H9 (cell line): ENCODE data around the gene LHX4. TPM values are rescaled to one million over a fixed set of nuclear protein-coding genes. Genes with fewer than 3 reads are reported as not detected.
A peak's percentile ranks its signal among the peaks of the same experiment; 100 is the strongest.

Experiments
- DNase-seq: peaks from one replicate; pipeline ENCODE4 v3.0.0-alpha.2; 2017
- H2AFZ ChIP-seq: one replicate; pipeline ENCODE4 v1.6.1; 2013; ENCODE audit warnings: mild to moderate bottlenecking, low read length, control low read depth, moderate library complexity
- H2AK5ac ChIP-seq: 2 replicates; pipeline ENCODE4 v1.6.1; 2013; ENCODE audit warnings: low read length, control low read depth, mixed read lengths; ENCODE audit not compliant: insufficient read length
- H2BK120ac ChIP-seq: one replicate; pipeline ENCODE4 v1.6.1; 2013; ENCODE audit warnings: low read depth, mild to moderate bottlenecking, low read length, control low read depth, inconsistent platforms; ENCODE audit not compliant: poor library complexity, severe bottlenecking
- H2BK12ac ChIP-seq: 2 replicates; pipeline ENCODE4 v1.6.1; 2013; ENCODE audit warnings: low read length, control low read depth, mixed read lengths, low read depth; ENCODE audit not compliant: insufficient read length
- H2BK15ac ChIP-seq: 2 replicates; pipeline ENCODE4 v1.6.1; 2013; ENCODE audit warnings: low read depth, low read length, control low read depth
- H2BK20ac ChIP-seq: one replicate; pipeline ENCODE4 v1.6.1; 2013; ENCODE audit warnings: low read depth, mild to moderate bottlenecking, low read length, control low read depth, inconsistent platforms; ENCODE audit not compliant: poor library complexity, severe bottlenecking
- H2BK5ac ChIP-seq: 2 replicates; pipeline ENCODE4 v1.6.1; 2013; ENCODE audit warnings: low read length, control low read depth, mixed read lengths; ENCODE audit not compliant: insufficient read length
- H3K14ac ChIP-seq: 2 replicates; pipeline ENCODE4 v1.6.1; 2013; ENCODE audit warnings: low read length, control low read depth; ENCODE audit not compliant: insufficient read depth
- H3K18ac ChIP-seq: 2 replicates; pipeline ENCODE4 v1.6.1; 2013; ENCODE audit warnings: low read depth, mild to moderate bottlenecking, mixed read lengths, low read length, control low read depth; ENCODE audit not compliant: insufficient read length
- H3K23ac ChIP-seq: 2 replicates; pipeline ENCODE4 v1.6.1; 2013; ENCODE audit warnings: low read length, control low read depth, mixed read lengths, low read depth; ENCODE audit not compliant: insufficient read length
- H3K23me2 ChIP-seq: 2 replicates; pipeline ENCODE4 v1.6.1; 2013; ENCODE audit warnings: low read depth, mild to moderate bottlenecking, mixed read lengths, low read length, control low read depth; ENCODE audit not compliant: insufficient read length, poor library complexity, severe bottlenecking
- H3K27ac ChIP-seq: 2 replicates; pipeline ENCODE4 v1.5.1; 2013; ENCODE audit warnings: low read length, control low read depth, mixed read lengths, low read depth; ENCODE audit not compliant: insufficient read length
- H3K27me3 ChIP-seq: 2 replicates; pipeline ENCODE4 v1.6.1; 2013; ENCODE audit warnings: low read length, control low read depth, inconsistent platforms; ENCODE audit not compliant: insufficient read depth
- H3K4ac ChIP-seq: 2 replicates; pipeline ENCODE4 v1.6.1; 2013; ENCODE audit warnings: low read depth, mild to moderate bottlenecking, control low read depth, inconsistent platforms, low read length, moderate library complexity
- H3K4me1 ChIP-seq: 2 replicates; pipeline ENCODE4 v1.6.1; 2013; ENCODE audit warnings: low read length, control low read depth, inconsistent platforms; ENCODE audit not compliant: insufficient read depth
- H3K4me2 ChIP-seq: 2 replicates; pipeline ENCODE4 v1.6.1; 2013; ENCODE audit warnings: low read length, control low read depth, mixed read lengths; ENCODE audit not compliant: insufficient read length, insufficient read depth
- H3K56ac ChIP-seq: 2 replicates; pipeline ENCODE4 v1.6.1; 2013; ENCODE audit warnings: low read depth, mild to moderate bottlenecking, mixed read lengths, low read length, control low read depth; ENCODE audit not compliant: insufficient read length
- H3K79me1 ChIP-seq: 2 replicates; pipeline ENCODE4 v1.6.1; 2013; ENCODE audit warnings: low read depth, mild to moderate bottlenecking, moderate library complexity, low read length, control low read depth, inconsistent platforms; ENCODE audit not compliant: insufficient read depth, poor library complexity, severe bottlenecking
- H3K79me2 ChIP-seq: 2 replicates; pipeline ENCODE4 v1.6.1; 2013; ENCODE audit warnings: low read length, control low read depth, inconsistent platforms; ENCODE audit not compliant: insufficient read depth
- H3K9ac ChIP-seq: 2 replicates; pipeline ENCODE4 v1.6.1; 2013; ENCODE audit warnings: low read length, control low read depth, mixed read lengths; ENCODE audit not compliant: insufficient read length; ENCODE audit errors: extremely low read depth
- H3K9me3 ChIP-seq: one replicate; pipeline ENCODE4 v1.6.1; 2013; ENCODE audit warnings: low read depth, low read length, inconsistent platforms; ENCODE audit not compliant: control insufficient read depth
- H3T11ph ChIP-seq: one replicate; pipeline ENCODE4 v1.6.1; 2013; ENCODE audit warnings: mild to moderate bottlenecking, low read length, control low read depth, inconsistent platforms
- H4K20me1 ChIP-seq: one replicate; pipeline ENCODE4 v1.6.1; 2013; ENCODE audit not compliant: control insufficient read depth, insufficient read length, insufficient read depth
- H4K5ac ChIP-seq: 2 replicates; pipeline ENCODE4 v1.6.1; 2013; ENCODE audit warnings: low read depth, mild to moderate bottlenecking, mixed read lengths, low read length, control low read depth; ENCODE audit not compliant: insufficient read length
- H4K8ac ChIP-seq: replicated peaks from 2 replicates; pipeline ENCODE4 v1.6.1; 2013; ENCODE audit warnings: low read length, control low read depth, mixed read lengths, low read depth; ENCODE audit not compliant: insufficient read length
- H4K91ac ChIP-seq: 2 replicates; pipeline ENCODE4 v1.6.1; 2013; ENCODE audit warnings: low read depth, mild to moderate bottlenecking, moderate library complexity, mixed read lengths, low read length, control low read depth; ENCODE audit not compliant: insufficient read length
- H3K27ac Mint-ChIP-seq, 3 experiments: 2 replicates in 2 of 3; 3 replicates in 1 of 3; pipeline ENCODE4 v1.8.0; 2020 to 2021; ENCODE audit warnings: mixed read lengths in 3 of 3, mild to moderate bottlenecking in 1 of 3, moderate library complexity in 1 of 3
- H3K27me3 Mint-ChIP-seq: 2 replicates; pipeline ENCODE4 v1.8.0; 2021; ENCODE audit warnings: low read depth, mild to moderate bottlenecking, moderate library complexity, mixed read lengths
- H3K36me3 Mint-ChIP-seq, 3 experiments: 2 replicates in 2 of 3; 3 replicates in 1 of 3; pipeline ENCODE4 v1.8.0; 2020 to 2021; ENCODE audit warnings: low read depth in 3 of 3, mixed read lengths in 3 of 3; ENCODE audit not compliant: insufficient read depth in 1 of 3
- H3K4me1 Mint-ChIP-seq, 2 experiments: 2 replicates each; pipeline ENCODE4 v1.8.0; 2020; ENCODE audit warnings: mixed read lengths in 2 of 2
- H3K4me3 Mint-ChIP-seq, 2 experiments: 2 replicates in 1 of 2; 3 replicates in 1 of 2; pipeline ENCODE4 v1.8.0; 2020 to 2021; ENCODE audit warnings: mild to moderate bottlenecking in 2 of 2, mixed read lengths in 2 of 2, moderate library complexity in 1 of 2
- H3K9me3 Mint-ChIP-seq, 2 experiments: 2 replicates in 1 of 2; 3 replicates in 1 of 2; pipeline ENCODE4 v1.8.0; 2020; ENCODE audit warnings: mild to moderate bottlenecking in 2 of 2, mixed read lengths in 2 of 2, moderate library complexity in 1 of 2
- WGBS: extraction: QIAGEN DNeasy Blood & Tissue Kit; methylation state at CpG from one replicate; pipeline ENCODE4 v1.1.7; 2013; ENCODE audit warnings: missing lambda C conversion rate, low lambda C conversion rate, mixed read lengths; ENCODE audit not compliant: insufficient read length; ENCODE audit errors: extremely low coverage; 5-methylcytosine and 5-hydroxymethylcytosine counted together
- total RNA-seq: library from RNA; stranded (reverse); gene quantifications from 2 replicates; pipeline ENCODE4 v1.2.1, GENCODE V29; 2021
- TF ChIP-seq, protein P1 (sequence below): fragments of 200-600 bp; sonication (generic); conservative IDR thresholded peaks from 3 replicates; pipeline ENCODE4 v1.8.0; 2021; ENCODE audit warnings: antibody characterized with exemption, mild to moderate bottlenecking

LHX4 gene
- total RNA-seq, 1 experiment from 2014 or later: 1.9 TPM

DNA sequence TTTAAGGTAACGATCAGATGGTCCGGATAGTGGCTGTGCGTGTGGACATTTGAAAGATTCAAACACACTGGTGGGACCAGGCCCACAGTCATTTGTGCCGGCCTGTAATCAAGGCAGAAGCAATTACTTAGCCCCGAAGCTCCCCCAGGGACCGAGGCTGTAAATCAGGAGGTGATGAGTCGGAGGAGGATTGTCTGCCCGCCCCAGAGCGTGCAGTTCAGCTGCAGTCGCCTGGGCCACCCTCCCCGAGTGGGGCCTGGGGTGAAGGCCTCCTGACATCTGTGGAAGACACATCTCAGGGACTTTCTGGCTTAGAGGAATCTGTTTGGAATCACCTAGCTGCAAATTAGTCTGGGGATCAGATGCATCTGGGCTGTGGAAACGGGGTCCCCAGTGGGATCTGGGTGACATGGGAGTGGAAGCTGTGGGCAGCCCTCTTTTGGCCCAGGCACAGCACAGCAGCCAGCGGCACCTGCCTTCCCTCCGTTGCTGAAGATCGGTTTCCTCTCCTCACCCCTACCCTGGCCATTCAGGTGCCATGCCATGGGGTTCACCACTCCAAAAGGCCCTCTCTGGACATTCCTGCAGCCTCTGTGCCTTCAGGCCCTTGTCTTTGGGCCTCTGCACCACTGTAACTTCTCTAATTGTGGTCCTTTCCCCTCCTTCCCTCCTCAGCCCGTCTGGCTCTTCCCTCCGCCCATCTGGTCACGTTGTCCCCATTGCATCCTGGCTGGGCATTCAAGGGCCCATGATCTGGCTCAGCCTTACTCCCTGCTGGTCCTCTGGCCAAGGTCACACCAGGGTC lies 25.7 kb downstream of the LHX4 start:
- H3K4me1 ChIP-seq: no peaks in the 10 kb centered on the region; the same call in 1 of the 2 replicates
- H4K5ac ChIP-seq: no peak overlapping the region
- no peak overlapping the region for H4K8ac ChIP-seq
- no peak overlapping the region for H2BK20ac ChIP-seq
- Mint-ChIP-seq H3K27ac (peak overlapping the region in 2 of 3 experiments; percentile 89 to 95; a peak in 4 of 7 replicates), H3K27me3 (peaks cover 3% of the 10 kb centered on the region), H3K4me3 (no peak overlapping the region), H3K36me3 (peaks cover 0 to 1% (median 0%) of the 10 kb centered on the region in 3 experiments; a peak in 1 of 7 replicates), H3K4me1 (peaks cover 22 to 43% of the 10 kb centered on the region in 2 experiments), H3K9me3 (no peaks in the 10 kb centered on the region)
- no peak overlapping the region for H2BK15ac ChIP-seq
- no peak overlapping the region for H4K91ac ChIP-seq
- TF ChIP-seq, protein P1, sequence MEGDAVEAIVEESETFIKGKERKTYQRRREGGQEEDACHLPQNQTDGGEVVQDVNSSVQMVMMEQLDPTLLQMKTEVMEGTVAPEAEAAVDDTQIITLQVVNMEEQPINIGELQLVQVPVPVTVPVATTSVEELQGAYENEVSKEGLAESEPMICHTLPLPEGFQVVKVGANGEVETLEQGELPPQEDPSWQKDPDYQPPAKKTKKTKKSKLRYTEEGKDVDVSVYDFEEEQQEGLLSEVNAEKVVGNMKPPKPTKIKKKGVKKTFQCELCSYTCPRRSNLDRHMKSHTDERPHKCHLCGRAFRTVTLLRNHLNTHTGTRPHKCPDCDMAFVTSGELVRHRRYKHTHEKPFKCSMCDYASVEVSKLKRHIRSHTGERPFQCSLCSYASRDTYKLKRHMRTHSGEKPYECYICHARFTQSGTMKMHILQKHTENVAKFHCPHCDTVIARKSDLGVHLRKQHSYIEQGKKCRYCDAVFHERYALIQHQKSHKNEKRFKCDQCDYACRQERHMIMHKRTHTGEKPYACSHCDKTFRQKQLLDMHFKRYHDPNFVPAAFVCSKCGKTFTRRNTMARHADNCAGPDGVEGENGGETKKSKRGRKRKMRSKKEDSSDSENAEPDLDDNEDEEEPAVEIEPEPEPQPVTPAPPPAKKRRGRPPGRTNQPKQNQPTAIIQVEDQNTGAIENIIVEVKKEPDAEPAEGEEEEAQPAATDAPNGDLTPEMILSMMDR: no peak
- no peaks in the 10 kb centered on the region for H3K79me1 ChIP-seq
- no peak overlapping the region for H3K56ac ChIP-seq
- H2BK5ac ChIP-seq: no peak overlapping the region
- H3K14ac ChIP-seq: no peak overlapping the region; the same call in 1 of the 2 replicates
- WGBS: no CpG with 5 or more reads among the region's 18 CpGs
- no peaks in the 10 kb centered on the region for H3K27me3 ChIP-seq
- no peak overlapping the region for H3K4ac ChIP-seq
- H2BK12ac ChIP-seq: no peak overlapping the region
- H3K9me3 ChIP-seq: no peaks in the 10 kb centered on the region
- no peak overlapping the region for H3K18ac ChIP-seq
- H2BK120ac ChIP-seq: no peak overlapping the region
- H3K27ac ChIP-seq: no peak overlapping the region
- H3K23me2 ChIP-seq: no peaks in the 10 kb centered on the region
- no peak overlapping the region for H3K4me2 ChIP-seq
- no peak overlapping the region for H3K9ac ChIP-seq
- H3K79me2 ChIP-seq: no peaks in the 10 kb centered on the region
- no peak for DNase-seq
- no peak overlapping the region for H2AK5ac ChIP-seq
- H4K20me1 ChIP-seq: no peaks in the 10 kb centered on the region
- H3T11ph ChIP-seq: no peak overlapping the region
- H2AFZ ChIP-seq: no peak overlapping the region
- H3K23ac ChIP-seq: no peak overlapping the region
